GM19397 (cell line): ENCODE results near the gene MMP15.
"Not testable (repeated sequence)": the region's sequence is repeated elsewhere in the genome, so short reads cannot be mapped to it uniquely, and the experiment has no call there.

Experiments
- ATAC-seq: cut with Tn5 transposase; IDR thresholded peaks from one replicate; pipeline ENCODE4 v1.9.1; 2021; ENCODE audit warnings: mild to moderate bottlenecking, moderate library complexity; ENCODE audit not compliant: unreplicated experiment

The MMP15 gene

GRCh38 chr16:58085584-58086251 is 60.2 kb downstream of the MMP15 start:
- ATAC-seq = no peak

GRCh38 chr16:58086381-58087208 is 61.0 kb downstream of the MMP15 start:
- ATAC-seq = no peak

DNA sequence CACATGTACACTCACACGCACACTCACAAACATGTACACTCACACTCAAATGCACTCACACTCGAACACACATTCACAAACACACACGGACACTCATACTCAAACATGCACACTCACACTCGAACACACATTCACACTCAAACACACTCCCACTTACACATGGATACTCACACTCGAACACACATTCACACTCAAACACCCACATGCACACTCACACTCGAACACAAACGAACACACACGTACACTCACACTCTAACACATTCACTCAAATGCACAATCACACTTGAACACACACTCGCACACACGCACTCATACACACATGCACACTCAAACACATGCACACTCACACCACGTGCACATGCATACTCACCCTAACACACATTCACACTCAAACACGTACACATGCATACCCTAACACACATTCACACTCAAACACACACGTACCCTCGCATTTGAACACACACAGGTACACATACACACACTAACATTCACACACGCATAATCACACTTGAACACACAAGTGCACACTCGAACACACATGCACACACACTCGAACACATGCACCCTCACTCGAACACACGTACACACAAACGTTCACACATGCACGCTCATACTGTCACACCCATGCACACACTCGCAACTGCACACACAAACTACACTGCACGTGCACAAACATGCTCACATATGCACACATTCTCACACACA is 61.8 kb downstream of the MMP15 start:
- ATAC-seq = no peak

DNA sequence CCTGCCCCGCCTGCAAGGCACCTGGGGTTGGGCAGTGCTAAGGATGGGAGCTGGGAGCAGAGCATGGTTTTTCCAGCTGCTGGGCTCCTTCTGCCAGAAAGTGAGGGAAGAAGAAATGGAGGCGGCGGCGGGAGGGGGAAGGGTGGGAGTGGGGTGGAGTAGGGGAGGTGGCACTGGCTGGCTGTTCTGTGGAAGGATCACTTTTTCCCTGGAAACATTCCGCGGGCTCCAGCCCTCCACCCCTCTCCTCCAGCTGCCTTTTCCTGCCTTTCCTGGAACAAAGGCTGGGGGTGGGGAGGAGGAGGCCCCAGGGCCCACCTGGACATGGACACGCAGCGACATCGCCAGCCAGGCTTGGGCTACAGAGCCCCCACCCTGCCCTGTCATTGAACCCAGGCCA is 62.5 kb downstream of the MMP15 start:
- no peak for ATAC-seq

DNA sequence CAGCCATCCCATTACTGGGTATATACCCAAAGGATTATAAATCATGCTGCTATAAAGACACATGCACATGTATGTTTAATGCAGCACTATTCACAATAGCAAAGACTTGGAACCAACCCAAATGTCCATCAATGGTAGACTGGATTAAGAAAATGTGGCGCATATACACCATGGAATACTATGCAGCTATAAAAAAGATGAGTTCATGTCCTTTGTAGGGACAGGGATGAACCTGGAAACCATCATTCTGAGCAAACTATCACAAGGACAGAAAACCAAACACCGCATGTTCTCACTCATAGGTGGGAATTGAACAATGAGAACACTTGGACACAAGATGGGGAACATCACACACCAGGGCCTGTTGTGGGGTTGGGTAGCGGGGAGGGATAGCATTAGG is 64.8 kb downstream of the MMP15 start:
- not testable (repeated sequence) for ATAC-seq

GRCh38 chr16:58094026-58094425 is 68.5 kb downstream of the MMP15 start:
- no peak for ATAC-seq

DNA sequence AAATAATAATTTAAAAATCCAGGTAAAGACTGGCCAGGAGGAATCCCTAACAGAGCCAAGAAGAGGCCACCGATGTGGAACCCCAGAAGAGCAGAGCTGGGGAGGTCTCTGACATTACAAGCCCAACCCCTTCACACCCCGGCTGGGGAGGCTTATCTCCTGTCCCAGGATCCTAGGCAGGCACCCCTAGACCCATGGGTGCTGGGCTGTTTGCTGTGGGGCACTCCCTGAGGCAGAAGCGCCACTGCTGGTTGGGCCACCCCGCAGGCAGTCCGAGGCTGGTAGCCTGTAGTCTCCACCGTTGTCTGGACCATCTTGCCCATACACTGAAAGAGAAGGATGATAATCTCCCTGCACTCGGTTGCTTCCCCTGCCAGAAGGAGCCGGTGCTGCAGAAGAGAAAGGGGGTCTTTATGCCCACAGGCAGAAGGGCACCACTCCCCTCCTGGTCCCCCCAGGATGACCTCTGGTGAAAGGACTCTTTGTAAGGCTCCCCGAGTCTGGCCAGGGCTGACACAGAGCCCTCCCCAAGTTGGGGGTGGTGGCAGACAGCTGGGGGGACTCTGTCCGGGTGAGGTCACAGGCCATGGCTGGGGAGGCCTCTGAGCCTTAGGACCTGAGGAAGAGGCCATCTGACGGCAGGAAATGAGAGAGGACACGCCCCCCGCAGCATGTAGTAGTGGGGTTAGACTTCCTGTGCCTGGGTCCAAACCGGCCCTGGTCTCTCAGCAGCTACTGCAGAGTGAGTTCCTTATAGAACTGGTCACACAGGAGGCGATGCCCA is 69.4 kb downstream of the MMP15 start:
- ATAC-seq = no peak

DNA sequence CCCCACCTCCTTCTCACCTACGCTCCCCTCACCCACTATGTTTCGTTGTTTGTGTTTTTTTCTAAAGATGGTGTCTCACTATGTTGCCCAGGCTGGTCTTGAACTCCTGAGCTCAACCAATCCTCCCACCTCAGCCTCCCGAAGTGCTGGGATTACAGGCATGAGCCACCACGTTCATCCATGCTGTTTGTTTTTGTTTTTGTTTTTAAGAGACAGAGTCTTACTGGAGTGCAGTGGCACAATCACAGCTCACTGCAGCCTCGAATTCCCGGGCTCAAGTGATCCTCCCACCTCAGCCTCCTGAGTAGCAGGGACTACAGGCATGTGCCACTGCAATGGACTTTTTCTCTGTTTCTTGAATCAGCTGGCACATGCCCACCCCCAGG is 70.0 kb downstream of the MMP15 start:
- ATAC-seq = not testable (repeated sequence)

DNA sequence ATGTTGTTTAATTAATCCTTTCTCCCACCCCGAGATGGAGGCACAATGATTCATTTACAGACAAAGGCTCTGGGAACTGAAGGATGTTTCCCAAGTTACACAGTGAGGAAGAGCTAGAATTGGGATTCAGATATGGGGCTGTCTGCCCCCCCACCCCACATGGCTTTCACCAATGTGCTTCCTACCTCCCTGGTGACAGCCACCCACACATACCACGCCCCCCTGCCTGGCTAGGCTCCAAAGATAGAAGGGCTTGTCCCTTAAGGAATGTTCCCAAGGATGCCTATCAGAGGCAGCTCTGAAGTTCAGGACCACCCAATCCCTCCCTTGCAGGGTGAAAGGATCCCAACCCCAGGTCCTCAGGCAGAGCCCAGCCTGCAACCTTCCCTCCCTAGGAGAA is 70.7 kb downstream of the MMP15 start:
- no peak for ATAC-seq
